Prostate gland (tissue), 2 donors: ENCODE data around the gene CCSER1. TPM values are rescaled to one million over a fixed set of nuclear protein-coding genes. Genes with fewer than 3 reads are reported as not detected.

Source experiments
- DNase-seq: peaks from one replicate; pipeline ENCODE4 v3.0.0-alpha.2; 2019; ENCODE audit warnings: low spot score
- H3K27ac ChIP-seq, 2 donors: fragments of 200-600 bp; sonication (generic); 2 replicates each; pipeline ENCODE4 v1.5.1; 2017 to 2019
- H3K27me3 ChIP-seq: fragments of 200-600 bp; sonication (generic); replicated peaks from 2 replicates; pipeline ENCODE4 v1.5.1; 2019; ENCODE audit not compliant: insufficient read depth
- H3K36me3 ChIP-seq, 2 donors: fragments of 200-600 bp; sonication (generic); 1 replicate in 1 of 2; 2 replicates in 1 of 2; pipeline versions ENCODE4 v1.5.1 to v1.8.1; 2017 to 2019
- H3K4me1 ChIP-seq: fragments of 200-600 bp; sonication (generic); replicated peaks from 2 replicates; pipeline ENCODE4 v1.5.1; 2019
- H3K4me3 ChIP-seq, 2 donors: fragments of 200-600 bp; sonication (generic); 2 replicates each; pipeline ENCODE4 v1.5.1; 2017 to 2019
- H3K9me3 ChIP-seq: fragments of 200-600 bp; sonication (generic); 2 replicates; pipeline ENCODE4 v1.5.1; 2017
- CTCF ChIP-seq, 4 experiments: fragments of 200-600 bp in 2 of 4; fragments of 450-650 bp in 2 of 4; sonication (generic) in 2 of 4; IDR thresholded peaks; 1 replicate in 3 of 4; 2 replicates in 1 of 4; pipeline ENCODE4 v1.5.1; 2016 to 2019; ENCODE audit warnings: antibody characterized with exemption in 4 of 4, mild to moderate bottlenecking in 2 of 4, moderate library complexity in 2 of 4
- POLR2A ChIP-seq: fragments of 450-650 bp; IDR thresholded peaks from one replicate; pipeline ENCODE4 v1.6.1; 2016; ENCODE audit warnings: antibody characterized with exemption, mild to moderate bottlenecking
- POLR2AphosphoS5 ChIP-seq: sonication (generic); formaldehyde crosslinking; IDR thresholded peaks from one replicate; pipeline ENCODE4 v1.6.1; 2017; ENCODE audit warnings: antibody characterized with exemption
- WGBS: methylation state at CpG from one replicate; pipeline ENCODE4 v1.1.5; 2018; 5-methylcytosine and 5-hydroxymethylcytosine counted together
- intact Hi-C: fragments of 100-400 bp; cut with DNase I; formaldehyde crosslinking; loops from one replicate; pipeline ENCODE4 v1.14.2; 2022
- total RNA-seq, 2 donors: library from RNA; depleted of rRNA; stranded (reverse); fragments of >200 nt; gene quantifications; one replicate each; pipeline ENCODE4 v1.1.0, GENCODE V29; 2016

The CCSER1 gene
- total RNA-seq, 2 donors from 2014 or later, result 11.9 to 32.2 TPM

GRCh38 chr4:91099666-91100065 is 972.5 kb downstream of the CCSER1 start:
- Histone ChIP-seq H3K4me3 (no peak overlapping the region), H3K27ac (no peak overlapping the region), H3K36me3 (no peaks in the 10 kb centered on the region), H3K9me3 (no peaks in the 10 kb centered on the region), H3K4me1 (no peaks in the 10 kb centered on the region), H3K27me3 (no peaks in the 10 kb centered on the region)
- intact Hi-C loops, result no loop called here
- no peak for TF ChIP-seq POLR2A
- no peak for TF ChIP-seq POLR2AphosphoS5
- TF ChIP-seq CTCF (IDR thresholded peaks at IDR 0.05), result no peak
- no peak for DNase-seq

- Histone ChIP-seq H3K27ac (no peak overlapping the region), H3K27me3 (no peaks in the 10 kb centered on the region), H3K4me3 (no peak overlapping the region), H3K9me3 (no peaks in the 10 kb centered on the region), H3K36me3 (no peaks in the 10 kb centered on the region), H3K4me1 (no peaks in the 10 kb centered on the region)
- WGBS, result 97% methylated on average over 3 of the region's 3 CpGs
- intact Hi-C loops, result no loop called here
- TF ChIP-seq POLR2AphosphoS5 (no peak), CTCF (IDR thresholded peaks at IDR 0.05) (no peak), POLR2A (no peak)
- no peak for DNase-seq
Observed at GRCh38 chr4:91108751-91109150, 981.6 kb downstream of the CCSER1 start.

GRCh38 chr4:91111556-91111955 is 984.4 kb downstream of the CCSER1 start:
- Histone ChIP-seq H3K4me1 (no peaks in the 10 kb centered on the region), H3K36me3 (no peaks in the 10 kb centered on the region), H3K4me3 (no peak overlapping the region), H3K27me3 (no peaks in the 10 kb centered on the region), H3K27ac (no peak overlapping the region), H3K9me3 (no peaks in the 10 kb centered on the region)
- no peak for DNase-seq
- WGBS, result 30% methylated on average over 1 of the region's 1 CpG
- TF ChIP-seq CTCF (IDR thresholded peaks at IDR 0.05) (no peak), POLR2AphosphoS5 (no peak), POLR2A (no peak)
- intact Hi-C loops, result no loop called here

- intact Hi-C loops, result no loop called here
- no peaks in the 10 kb centered on the region for H3K4me1 ChIP-seq
- no peak overlapping the region for H3K4me3 ChIP-seq
- TF ChIP-seq POLR2AphosphoS5 (no peak), CTCF (IDR thresholded peaks at IDR 0.05) (peak in 1 of 4 experiments; percentile 24)
- H3K27me3 ChIP-seq, result no peaks in the 10 kb centered on the region
- H3K27ac ChIP-seq, result no peak overlapping the region
- H3K9me3 ChIP-seq, result no peaks in the 10 kb centered on the region
- no peak for DNase-seq
- 75% methylated on average over 4 of the region's 4 CpGs for WGBS
- H3K36me3 ChIP-seq, result no peaks in the 10 kb centered on the region
Observed at GRCh38 chr4:91113130-91113706, 986.0 kb downstream of the CCSER1 start.

GRCh38 chr4:91114386-91114785 is 987.2 kb downstream of the CCSER1 start:
- Histone ChIP-seq H3K4me3 (no peak overlapping the region), H3K36me3 (no peaks in the 10 kb centered on the region), H3K4me1 (no peaks in the 10 kb centered on the region), H3K9me3 (no peaks in the 10 kb centered on the region), H3K27me3 (no peaks in the 10 kb centered on the region), H3K27ac (no peak overlapping the region)
- TF ChIP-seq POLR2AphosphoS5, result no peak
- no peak for TF ChIP-seq CTCF (IDR thresholded peaks at IDR 0.05)
- TF ChIP-seq POLR2A, result no peak
- no peak for DNase-seq
- intact Hi-C loops, result no loop called here
- WGBS, result 91% methylated on average over 4 of the region's 4 CpGs
